Testis (tissue), 3 donors: Measurements from ENCODE around the gene MGAT4C. TPM values are rescaled to one million over a fixed set of nuclear protein-coding genes. Genes with fewer than 3 reads are reported as not detected.
A peak's percentile ranks its signal among the peaks of the same experiment; 100 is the strongest.

Source experiments
- DNase-seq: peaks from one replicate; pipeline ENCODE4 v3.0.0-alpha.2; 2019
- H3K27ac ChIP-seq, 2 donors: fragments of 200-600 bp; sonication (generic); one replicate each; pipeline ENCODE4 v1.5.1; 2019
- H3K27me3 ChIP-seq: fragments of 200-600 bp; sonication (generic); one replicate; pipeline ENCODE4 v1.5.1; 2019
- H3K36me3 ChIP-seq: fragments of 200-600 bp; sonication (generic); one replicate; pipeline ENCODE4 v1.5.1; 2017; ENCODE audit warnings: low read depth; ENCODE audit errors: missing control alignments
- H3K4me1 ChIP-seq: fragments of 200-600 bp; sonication (generic); one replicate; pipeline ENCODE4 v1.5.1; 2019
- H3K4me3 ChIP-seq, 2 donors: fragments of 200-600 bp; sonication (generic); one replicate each; pipeline ENCODE4 v1.5.1; 2017 to 2019
- H3K9me3 ChIP-seq: fragments of 200-600 bp; sonication (generic); one replicate; pipeline ENCODE4 v1.5.1; 2017
- POLR2A ChIP-seq: fragments of 450-650 bp; IDR thresholded peaks from one replicate; pipeline ENCODE4 v1.6.1; 2017; ENCODE audit warnings: antibody characterized with exemption, mild to moderate bottlenecking, moderate library complexity
- WGBS, 2 donors: methylation state at CpG; one replicate each; pipeline ENCODE4 v1.1.5; 2018; 5-methylcytosine and 5-hydroxymethylcytosine counted together
- intact Hi-C: fragments of 100-400 bp; cut with DNase I; formaldehyde crosslinking; loops from one replicate; pipeline ENCODE4 v1.15.1; 2023; ENCODE audit warnings: low total_unique reads
- polyA plus RNA-seq: library from polyadenylated mRNA; stranded (reverse); fragments of 350-450 nt; fragmentation: Illumina TruSeq; extraction: RNeasy Lipid Tissue Mini Kit (QIAGEN cat#74804); gene quantifications from one replicate; pipeline ENCODE4 v1.2.3, GENCODE V29; 2014; ENCODE audit warnings: low read depth, low replicate concordance; ENCODE audit not compliant: insufficient read depth
- total RNA-seq, 2 donors: library from RNA; depleted of rRNA; stranded (reverse); fragments of >200 nt; gene quantifications; one replicate each; pipeline ENCODE4 v1.2.3, GENCODE V29; 2016
- TF ChIP-seq, protein P1 (sequence below), 3 experiments: fragments of 450-650 bp in 2 of 3; fragments of 200-600 bp in 1 of 3; sonication (generic) in 1 of 3; IDR thresholded peaks; one replicate each; pipeline ENCODE4 v1.5.1; 2016 to 2019; ENCODE audit warnings: antibody characterized with exemption in 3 of 3, mild to moderate bottlenecking in 2 of 3, moderate library complexity in 1 of 3

Gene MGAT4C
- total and polyA plus RNA-seq, 3 donors from 2014 or later: 5.5 to 11.3 (median 7.4) TPM

DNA sequence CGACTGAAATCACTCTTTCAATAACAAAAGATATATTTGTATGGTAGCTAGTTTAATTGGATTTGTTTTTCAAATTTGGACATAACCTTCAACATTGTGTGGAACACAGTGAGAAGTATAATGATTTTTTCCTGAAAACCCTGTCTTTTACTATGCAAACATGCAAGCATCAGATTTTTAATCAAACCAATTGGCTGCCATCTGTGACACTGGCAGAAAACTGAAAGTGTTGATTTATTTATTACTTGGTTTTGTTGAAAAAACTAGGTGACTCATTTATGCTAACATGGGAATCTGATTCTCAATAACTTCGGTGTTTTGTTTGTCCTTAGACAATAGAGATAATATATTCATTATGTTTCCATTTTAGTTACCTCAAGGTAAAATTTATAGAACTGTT lies 300.1 kb downstream of the MGAT4C start:
- TF ChIP-seq, protein P1, sequence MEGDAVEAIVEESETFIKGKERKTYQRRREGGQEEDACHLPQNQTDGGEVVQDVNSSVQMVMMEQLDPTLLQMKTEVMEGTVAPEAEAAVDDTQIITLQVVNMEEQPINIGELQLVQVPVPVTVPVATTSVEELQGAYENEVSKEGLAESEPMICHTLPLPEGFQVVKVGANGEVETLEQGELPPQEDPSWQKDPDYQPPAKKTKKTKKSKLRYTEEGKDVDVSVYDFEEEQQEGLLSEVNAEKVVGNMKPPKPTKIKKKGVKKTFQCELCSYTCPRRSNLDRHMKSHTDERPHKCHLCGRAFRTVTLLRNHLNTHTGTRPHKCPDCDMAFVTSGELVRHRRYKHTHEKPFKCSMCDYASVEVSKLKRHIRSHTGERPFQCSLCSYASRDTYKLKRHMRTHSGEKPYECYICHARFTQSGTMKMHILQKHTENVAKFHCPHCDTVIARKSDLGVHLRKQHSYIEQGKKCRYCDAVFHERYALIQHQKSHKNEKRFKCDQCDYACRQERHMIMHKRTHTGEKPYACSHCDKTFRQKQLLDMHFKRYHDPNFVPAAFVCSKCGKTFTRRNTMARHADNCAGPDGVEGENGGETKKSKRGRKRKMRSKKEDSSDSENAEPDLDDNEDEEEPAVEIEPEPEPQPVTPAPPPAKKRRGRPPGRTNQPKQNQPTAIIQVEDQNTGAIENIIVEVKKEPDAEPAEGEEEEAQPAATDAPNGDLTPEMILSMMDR (IDR thresholded peaks at IDR 0.05): no peak
- TF ChIP-seq POLR2A: no peak
- H3K27ac ChIP-seq: no peak overlapping the region

DNA sequence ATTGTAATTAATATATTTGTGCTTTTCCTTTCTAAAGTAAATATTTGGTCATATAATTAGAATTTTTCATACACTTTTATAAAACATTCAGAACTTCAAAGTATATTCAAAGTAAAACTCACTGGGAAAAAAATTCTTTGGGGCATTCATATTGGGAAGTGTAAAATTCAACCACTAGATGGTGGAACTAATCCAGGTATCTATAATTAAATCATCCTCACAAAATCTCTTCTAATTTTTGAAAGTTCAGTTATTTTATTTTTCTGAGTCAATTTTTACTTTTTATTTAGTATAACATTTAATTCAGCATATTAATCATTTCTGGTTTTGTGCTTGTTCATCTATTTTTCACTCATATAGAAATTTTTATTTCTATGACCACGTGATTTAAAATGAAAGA lies 301.1 kb downstream of the MGAT4C start:
- no peaks in the 10 kb centered on the region for H3K27me3 ChIP-seq
- WGBS, 2 donors: 76 to 79% methylated on average over 1 of the region's 1 CpG
- no peak for DNase-seq
- H3K9me3 ChIP-seq: no peaks in the 10 kb centered on the region
- H3K4me3 ChIP-seq: no peak overlapping the region
- TF ChIP-seq POLR2A: no peak
- TF ChIP-seq, protein P1 (IDR thresholded peaks at IDR 0.05): peak in 1 of 3 experiments; percentile 43
- H3K4me1 ChIP-seq: no peaks in the 10 kb centered on the region
- H3K27ac ChIP-seq: no peak overlapping the region
- intact Hi-C loops: no loop called here
- H3K36me3 ChIP-seq: no peaks in the 10 kb centered on the region

More for the DNA sequence above, 300.1 kb downstream of the MGAT4C start:
- no peak for DNase-seq
- Histone ChIP-seq H3K36me3 (no peaks in the 10 kb centered on the region), H3K9me3 (no peaks in the 10 kb centered on the region), H3K27me3 (no peaks in the 10 kb centered on the region), H3K4me1 (no peaks in the 10 kb centered on the region), H3K4me3 (no peak overlapping the region)
- 68 to 74% methylated on average over 2 of the region's 2 CpGs for WGBS, 2 donors
- intact Hi-C loops: no loop called here

DNA sequence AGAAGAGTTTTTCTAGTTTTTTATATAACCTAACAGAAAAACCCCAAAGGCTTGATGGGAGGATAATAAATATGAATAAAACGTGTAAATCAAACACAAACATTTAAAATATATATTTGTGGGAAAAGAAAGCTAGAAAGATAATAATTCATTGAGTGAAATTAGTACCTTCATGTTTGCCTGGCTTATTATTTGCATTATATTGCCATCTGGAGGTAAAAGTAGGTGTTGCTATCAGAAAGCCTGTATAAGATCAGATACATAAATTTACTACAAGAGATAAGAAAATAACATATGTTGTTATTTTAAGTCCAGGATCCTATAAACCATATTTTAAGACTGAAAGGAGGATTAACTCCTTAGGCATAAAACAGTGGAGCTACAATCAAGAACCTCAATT lies 304.4 kb downstream of the MGAT4C start:
- Histone ChIP-seq H3K4me3 (no peak overlapping the region), H3K27ac (no peak overlapping the region), H3K27me3 (no peaks in the 10 kb centered on the region), H3K4me1 (no peaks in the 10 kb centered on the region), H3K36me3 (no peaks in the 10 kb centered on the region), H3K9me3 (no peaks in the 10 kb centered on the region)
- TF ChIP-seq POLR2A: no peak
- TF ChIP-seq, protein P1 (IDR thresholded peaks at IDR 0.05): peak in 1 of 3 experiments; percentile 16
- DNase-seq: no peak
- intact Hi-C loops: no loop called here
- WGBS, 2 donors: 45 to 53% methylated on average over 1 of the region's 1 CpG

DNA sequence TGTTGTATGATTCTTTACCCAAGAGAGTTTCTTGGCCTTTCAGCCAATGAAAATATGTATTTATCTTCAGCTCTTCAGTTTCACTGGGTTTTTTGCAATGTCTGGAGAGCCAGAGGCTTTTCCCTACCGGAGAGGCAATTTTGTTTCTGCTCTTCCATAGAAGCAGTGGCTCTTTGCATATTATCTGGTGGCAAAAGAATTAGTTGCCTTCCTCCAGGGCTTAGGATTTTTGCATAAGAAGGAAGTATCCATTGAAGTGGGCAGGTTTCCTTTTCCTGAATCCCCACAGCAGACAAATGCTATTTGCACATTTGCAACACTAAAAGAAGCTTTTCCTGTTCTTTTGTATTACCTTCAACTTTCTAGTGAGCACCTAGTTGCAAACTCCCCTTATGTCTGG lies 306.9 kb downstream of the MGAT4C start:
- Histone ChIP-seq H3K4me1 (no peaks in the 10 kb centered on the region), H3K4me3 (no peak overlapping the region), H3K27me3 (no peaks in the 10 kb centered on the region), H3K27ac (peak overlapping the region; percentile 25 to 45), H3K36me3 (no peaks in the 10 kb centered on the region), H3K9me3 (no peaks in the 10 kb centered on the region)
- WGBS, 2 donors: 29 to 48% methylated on average over 1 of the region's 1 CpG
- intact Hi-C loops: no loop called here
- TF ChIP-seq, protein P1 (IDR thresholded peaks at IDR 0.05): no peak
- TF ChIP-seq POLR2A: no peak
- no peak for DNase-seq

DNA sequence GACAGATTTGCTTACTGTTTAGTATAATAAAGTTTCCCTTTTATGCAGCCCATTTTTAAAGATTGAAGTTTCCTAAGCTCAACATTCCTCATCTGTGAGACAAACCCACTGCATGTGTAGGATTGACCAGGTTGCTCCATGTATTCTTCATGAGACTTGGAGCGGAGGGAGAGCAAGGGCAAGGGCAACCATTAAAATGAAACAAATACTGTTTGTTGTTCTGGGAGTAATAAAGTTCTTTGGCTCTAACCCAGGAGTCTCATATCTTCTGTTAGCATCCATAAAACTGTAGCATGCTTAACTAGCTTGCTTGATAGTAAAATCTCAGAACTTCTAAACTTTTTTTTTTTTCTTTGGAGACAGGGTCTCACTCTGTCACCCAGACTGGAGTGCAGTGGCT lies 307.9 kb downstream of the MGAT4C start:
- Histone ChIP-seq H3K27me3 (no peaks in the 10 kb centered on the region), H3K36me3 (no peaks in the 10 kb centered on the region), H3K27ac (no peak overlapping the region), H3K4me3 (no peak overlapping the region), H3K4me1 (no peaks in the 10 kb centered on the region), H3K9me3 (no peaks in the 10 kb centered on the region)
- no peak for TF ChIP-seq POLR2A
- TF ChIP-seq, protein P1 (IDR thresholded peaks at IDR 0.05): no peak
- no peak for DNase-seq
- 49 to 50% methylated on average over 1 of the region's 1 CpG for WGBS, 2 donors
- intact Hi-C loops: no loop called here
